Transverse colon (tissue), 4 donors: ENCODE results near the gene BABAM1. TPM values are rescaled to one million over a fixed set of nuclear protein-coding genes. Genes with fewer than 3 reads are reported as not detected.

Experiments used
- DNase-seq: peaks from one replicate; pipeline ENCODE4 v3.0.0-alpha.2; 2019
- H3K27ac ChIP-seq, 4 donors: fragments of 200-600 bp; sonication (generic); 2 replicates each; pipeline ENCODE4 v1.5.1; 2016 to 2018; ENCODE audit warnings: inconsistent platforms in 4 of 4
- H3K27me3 ChIP-seq: fragments of 200-600 bp; sonication (generic); 2 replicates; pipeline ENCODE4 v1.5.1; 2017; ENCODE audit warnings: inconsistent platforms
- H3K36me3 ChIP-seq, 4 donors: fragments of 200-600 bp; sonication (generic); 2 replicates each; pipeline ENCODE4 v1.5.1; 2017 to 2019; ENCODE audit warnings: inconsistent platforms in 4 of 4
- H3K4me1 ChIP-seq, 4 donors: fragments of 200-600 bp; sonication (generic); 2 replicates each; pipeline ENCODE4 v1.5.1; 2017 to 2020; ENCODE audit warnings: inconsistent platforms in 4 of 4
- H3K4me3 ChIP-seq, 4 donors: fragments of 200-600 bp; sonication (generic); 1 replicate in 1 of 4; 2 replicates in 3 of 4; pipeline versions ENCODE4 v1.5.1 to v1.6.1; 2017 to 2019; ENCODE audit warnings: inconsistent platforms in 4 of 4
- H3K9me3 ChIP-seq, 2 donors: fragments of 200-600 bp; sonication (generic); 2 replicates each; pipeline ENCODE4 v1.5.1; 2017 to 2019; ENCODE audit warnings: inconsistent platforms in 2 of 2
- EP300 ChIP-seq: sonication (generic); formaldehyde crosslinking; IDR thresholded peaks from one replicate; pipeline ENCODE4 v1.6.1; 2017; ENCODE audit warnings: antibody characterized with exemption, low read depth
- POLR2A ChIP-seq: fragments of 450-650 bp; IDR thresholded peaks from one replicate; pipeline ENCODE4 v1.6.1; 2016; ENCODE audit warnings: antibody characterized with exemption, mild to moderate bottlenecking, moderate library complexity
- POLR2AphosphoS5 ChIP-seq, 3 donors: sonication (generic); formaldehyde crosslinking; IDR thresholded peaks; one replicate each; pipeline ENCODE4 v1.6.1; 2016; ENCODE audit warnings: antibody characterized with exemption in 3 of 3
- WGBS, 2 donors: methylation state at CpG; one replicate each; pipeline ENCODE4 v1.1.5; 2018; ENCODE audit warnings: low coverage in 1 of 2; 5-methylcytosine and 5-hydroxymethylcytosine counted together
- in situ Hi-C, 4 donors: fragments of 200-750 bp; cut with MboI; loops; one replicate each; pipeline versions ENCODE4 v1.15.0 to v1.15.1; 2017; ENCODE audit warnings: low sequenced_read_pairs in 3 of 4, low pct_ligation_motif_present in 1 of 4, low pct_unique_long_range_greater_than_20kb in 1 of 4
- intact Hi-C: fragments of 100-400 bp; cut with DNase I; formaldehyde crosslinking; loops from one replicate; pipeline ENCODE4 v1.15.1; 2023; ENCODE audit warnings: low total_unique reads
- total RNA-seq, 4 donors: library from RNA; depleted of rRNA; stranded (reverse); fragments of >200 nt; gene quantifications; one replicate each; pipeline ENCODE4 v1.1.0, GENCODE V29; 2016
- TF ChIP-seq, protein P1 (sequence below), 5 experiments: fragments of 200-600 bp in 3 of 5; fragments of 450-650 bp in 2 of 5; sonication (generic) in 3 of 5; IDR thresholded peaks; 1 replicate in 2 of 5; 2 replicates in 3 of 5; pipeline ENCODE4 v1.5.1; 2016 to 2017; ENCODE audit warnings: antibody characterized with exemption in 5 of 5, inconsistent platforms in 3 of 5, mild to moderate bottlenecking in 2 of 5, moderate library complexity in 1 of 5

Gene BABAM1
- total RNA-seq, 4 donors from 2014 or later, result 56.2 to 364 (median 80.2) TPM

DNA sequence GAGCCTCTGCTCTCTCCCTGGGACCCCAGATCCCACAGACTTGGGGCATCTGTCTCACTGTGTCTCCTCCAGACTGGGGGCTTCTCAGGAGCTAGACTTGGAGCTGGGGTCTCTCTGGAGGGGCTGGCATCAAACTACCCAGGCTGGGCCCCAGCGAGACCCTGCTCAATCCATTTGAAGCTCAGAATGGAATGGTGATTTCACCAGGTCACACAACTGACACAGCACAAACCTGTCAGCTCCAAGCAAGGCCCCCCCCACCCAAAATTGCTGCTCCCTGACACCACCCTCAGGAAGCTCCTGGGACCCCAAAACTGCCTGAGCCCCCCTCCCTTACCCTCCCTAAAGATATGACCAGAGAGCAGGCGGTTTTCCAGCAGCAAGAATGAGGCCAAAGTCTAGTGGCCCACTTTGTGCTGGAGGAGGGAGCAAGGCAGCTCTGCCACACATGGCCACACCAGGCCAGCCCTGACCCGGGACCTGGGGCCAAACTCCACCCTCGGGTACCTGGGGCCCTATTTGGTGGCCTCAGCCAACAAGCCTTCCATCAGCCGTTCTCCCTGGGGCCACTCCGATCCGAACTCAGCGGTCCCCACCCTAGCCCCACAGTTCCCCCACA lies 23.9 kb upstream of the BABAM1 start:
- H3K9me3 ChIP-seq, result no peaks in the 10 kb centered on the region
- H3K4me1 ChIP-seq, result peaks cover 28 to 75% (median 63%) of the 10 kb centered on the region in 4 donors
- in situ Hi-C loops, result no loop called here
- H3K27me3 ChIP-seq, result no peaks in the 10 kb centered on the region
- intact Hi-C loops, result no loop called here
- peak overlapping the region; percentile 89 to 95 (median 94) for H3K27ac ChIP-seq
- peak overlapping the region; percentile 63 to 97 (median 87) for H3K4me3 ChIP-seq
- DNase-seq, result peak; percentile 60
- H3K36me3 ChIP-seq, result no peaks in the 10 kb centered on the region
- 28 to 53% methylated on average over 3 to 8 of the region's 8 CpGs for WGBS, 2 donors
- TF ChIP-seq POLR2A (no peak), POLR2AphosphoS5 (IDR thresholded peaks at IDR 0.05) (peak in 1 of 3 donors; percentile 9)

DNA sequence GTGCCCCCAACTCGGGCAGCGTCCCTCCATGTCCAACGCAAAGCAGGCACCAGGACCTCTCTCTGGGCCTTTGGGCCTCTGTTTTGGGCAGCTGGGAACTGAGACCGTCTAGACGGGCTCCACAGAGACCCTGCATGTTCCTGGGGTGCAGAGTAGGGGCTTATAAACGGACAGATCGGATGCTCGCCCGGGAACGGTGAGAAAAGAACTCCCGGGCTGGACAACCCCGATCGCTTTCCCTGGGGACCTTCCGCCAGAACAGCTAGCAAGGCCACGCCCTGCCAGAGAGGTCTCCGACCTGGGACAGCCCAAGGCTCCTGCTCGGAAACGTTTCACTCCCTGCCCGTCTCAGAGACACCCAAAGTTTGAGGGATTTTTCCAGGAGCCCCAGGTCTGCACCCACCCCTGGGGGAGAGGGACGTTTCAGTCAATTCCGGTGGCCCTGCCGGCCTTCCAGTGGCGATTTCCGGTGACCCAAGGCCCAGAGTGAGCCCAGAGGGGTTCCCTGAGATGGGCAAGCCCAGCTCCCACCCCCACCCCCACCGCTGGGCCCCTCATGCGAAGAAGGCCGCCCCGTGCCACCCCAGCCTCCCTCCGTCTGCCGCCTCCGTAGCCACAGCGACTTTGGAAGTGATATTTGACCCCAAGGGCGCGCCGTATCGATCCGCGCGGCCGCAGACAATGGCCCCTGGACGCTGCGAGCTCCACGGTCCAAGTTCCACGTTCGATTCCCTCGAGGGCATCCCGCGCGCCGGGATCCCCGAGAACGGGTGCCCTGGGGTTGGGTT lies 23.2 kb upstream of the BABAM1 start:
- in situ Hi-C loops (no loop called here), intact Hi-C loops (no loop called here)
- peak overlapping the region; percentile 89 to 95 (median 94) for H3K27ac ChIP-seq
- peak; percentile 70 for DNase-seq
- H3K36me3 ChIP-seq, result no peaks in the 10 kb centered on the region
- H3K27me3 ChIP-seq, result no peaks in the 10 kb centered on the region
- 20% methylated on average over 50 of the region's 52 CpGs; no CpG with 5 or more reads in 1 of the 2 donors for WGBS, 2 donors
- peak overlapping the region; percentile 63 to 97 (median 87) for H3K4me3 ChIP-seq
- TF ChIP-seq POLR2A, result peak; percentile 31
- TF ChIP-seq, protein P1, sequence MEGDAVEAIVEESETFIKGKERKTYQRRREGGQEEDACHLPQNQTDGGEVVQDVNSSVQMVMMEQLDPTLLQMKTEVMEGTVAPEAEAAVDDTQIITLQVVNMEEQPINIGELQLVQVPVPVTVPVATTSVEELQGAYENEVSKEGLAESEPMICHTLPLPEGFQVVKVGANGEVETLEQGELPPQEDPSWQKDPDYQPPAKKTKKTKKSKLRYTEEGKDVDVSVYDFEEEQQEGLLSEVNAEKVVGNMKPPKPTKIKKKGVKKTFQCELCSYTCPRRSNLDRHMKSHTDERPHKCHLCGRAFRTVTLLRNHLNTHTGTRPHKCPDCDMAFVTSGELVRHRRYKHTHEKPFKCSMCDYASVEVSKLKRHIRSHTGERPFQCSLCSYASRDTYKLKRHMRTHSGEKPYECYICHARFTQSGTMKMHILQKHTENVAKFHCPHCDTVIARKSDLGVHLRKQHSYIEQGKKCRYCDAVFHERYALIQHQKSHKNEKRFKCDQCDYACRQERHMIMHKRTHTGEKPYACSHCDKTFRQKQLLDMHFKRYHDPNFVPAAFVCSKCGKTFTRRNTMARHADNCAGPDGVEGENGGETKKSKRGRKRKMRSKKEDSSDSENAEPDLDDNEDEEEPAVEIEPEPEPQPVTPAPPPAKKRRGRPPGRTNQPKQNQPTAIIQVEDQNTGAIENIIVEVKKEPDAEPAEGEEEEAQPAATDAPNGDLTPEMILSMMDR (IDR thresholded peaks at IDR 0.05), result no peak
- peaks cover 31 to 75% (median 70%) of the 10 kb centered on the region in 4 donors for H3K4me1 ChIP-seq
- no peaks in the 10 kb centered on the region for H3K9me3 ChIP-seq

DNA sequence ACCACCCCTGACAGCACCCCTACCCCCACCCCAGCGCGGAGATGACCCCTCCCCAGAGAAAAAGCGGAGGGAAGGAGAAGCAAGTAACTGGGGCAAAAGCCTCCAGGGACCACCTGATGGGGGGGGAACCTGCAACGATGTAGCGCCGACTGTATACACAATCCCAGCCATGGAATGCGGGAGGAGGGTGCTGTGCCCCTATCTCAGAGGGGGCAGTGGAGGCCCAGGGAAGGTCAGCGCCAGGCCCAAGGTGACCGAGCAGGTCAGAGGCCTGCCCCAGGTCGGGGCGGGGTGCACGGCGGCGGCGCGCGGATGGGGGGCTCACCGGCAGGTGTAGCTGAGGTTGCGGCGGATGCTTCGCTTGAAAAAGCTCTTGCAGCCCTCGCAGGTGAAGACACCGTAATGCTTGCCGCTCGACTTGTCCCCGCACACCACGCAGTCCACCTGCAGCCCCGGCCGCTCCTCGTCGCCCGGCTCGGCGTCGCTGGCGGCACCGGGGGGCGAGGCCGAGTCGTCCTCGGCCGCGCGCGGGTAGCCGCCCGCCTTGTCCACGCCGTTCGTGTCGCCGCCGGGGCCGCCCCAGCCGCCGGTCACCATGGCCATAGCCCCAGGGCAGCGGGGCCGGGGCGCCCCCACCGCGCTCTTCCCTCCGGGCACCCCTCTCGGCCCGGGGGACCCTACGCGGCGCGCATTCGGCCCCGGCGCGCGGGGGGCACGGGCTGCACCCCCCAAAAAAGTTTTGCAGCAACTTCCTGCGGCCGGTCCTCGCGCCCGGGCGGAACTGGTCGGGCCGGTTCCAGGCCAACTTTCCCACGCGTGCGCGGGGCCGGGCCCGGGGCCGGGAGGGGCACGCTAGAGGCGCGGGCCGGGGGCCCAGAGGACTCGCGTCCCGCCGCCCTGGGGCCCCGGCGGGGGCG lies 22.4 kb upstream of the BABAM1 start:
- Histone ChIP-seq H3K36me3 (no peaks in the 10 kb centered on the region), H3K4me1 (peaks cover 34 to 71% (median 66%) of the 10 kb centered on the region in 4 donors), H3K27ac (peak overlapping the region; percentile 89 to 95 (median 94)), H3K27me3 (no peaks in the 10 kb centered on the region), H3K4me3 (peak overlapping the region; percentile 63 to 97 (median 87)), H3K9me3 (no peaks in the 10 kb centered on the region)
- 6 to 17% methylated on average over 2 to 28 of the region's 100 CpGs for WGBS, 2 donors
- DNase-seq, result peak; percentile 59
- TF ChIP-seq EP300 (no peak), POLR2AphosphoS5 (IDR thresholded peaks at IDR 0.05) (no peak), POLR2A (no peak)
- TF ChIP-seq, protein P1 (IDR thresholded peaks at IDR 0.05), result no peak
- intact Hi-C loops, result no loop called here
- in situ Hi-C loops, result no loop called here

DNA sequence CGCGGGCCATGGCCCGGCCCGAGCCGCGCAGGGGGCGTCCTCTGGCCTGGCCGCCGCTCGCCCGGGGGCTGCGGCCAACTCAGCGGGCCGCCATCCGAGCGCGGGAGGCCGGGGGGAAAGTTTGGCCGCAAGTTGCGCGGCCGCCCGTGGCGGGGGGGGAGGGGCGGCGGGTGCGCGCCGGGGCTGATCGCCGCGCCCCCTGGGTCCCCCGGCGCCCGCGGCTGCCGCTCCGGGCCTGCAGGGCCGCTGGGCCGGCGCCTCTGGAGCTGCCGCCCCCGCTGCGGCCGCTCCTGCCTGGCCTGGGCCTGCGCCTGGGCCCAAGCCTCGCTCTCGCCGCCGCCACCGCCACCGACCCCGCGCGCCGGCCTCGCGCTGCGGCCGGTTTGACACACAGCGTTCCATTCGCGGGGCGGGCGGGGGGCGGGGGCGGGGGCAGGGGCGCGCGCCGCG lies 21.7 kb upstream of the BABAM1 start, which contains the start of gene NR2F6:
Gene NR2F6 (minus strand): TSS at position 385 of the 450 bp plus-strand sequence. CDS start 699 bp downstream, outside the sequence.
- H3K27ac ChIP-seq, result peak within 1 kb of the TSS; percentile 89 to 95 (median 94)
- no peaks in the 10 kb centered on the region for H3K27me3 ChIP-seq
- DNase-seq, result no peak
- TF ChIP-seq POLR2AphosphoS5 (IDR thresholded peaks at IDR 0.05), result peak; percentile 65 to 69 (median 68)
- no peak for TF ChIP-seq EP300
- peaks cover 34 to 65% (median 59%) of the 10 kb centered on the region in 4 donors for H3K4me1 ChIP-seq
- in situ Hi-C loops (no loop called here), intact Hi-C loops (no loop called here)
- H3K9me3 ChIP-seq, result no peaks in the 10 kb centered on the region
- WGBS, 2 donors, result 0% methylated on average over 24 of the region's 72 CpGs; no CpG with 5 or more reads in 1 of the 2 donors
- no peaks in the 10 kb centered on the region for H3K36me3 ChIP-seq
- peak within 1 kb of the TSS; percentile 63 to 97 (median 87) for H3K4me3 ChIP-seq
